SIG-M5 treated with dmso at 0.1 percent for 504 hours (cell line): Measurements from ENCODE around the gene PIK3R6.

ENCODE experiments used
- DNase-seq: peaks from one replicate; lab custom pipeline; 2025; ENCODE audit not compliant: unreplicated experiment; lab: John Stamatoyannopoulos, UW

The PIK3R6 gene

DNA sequence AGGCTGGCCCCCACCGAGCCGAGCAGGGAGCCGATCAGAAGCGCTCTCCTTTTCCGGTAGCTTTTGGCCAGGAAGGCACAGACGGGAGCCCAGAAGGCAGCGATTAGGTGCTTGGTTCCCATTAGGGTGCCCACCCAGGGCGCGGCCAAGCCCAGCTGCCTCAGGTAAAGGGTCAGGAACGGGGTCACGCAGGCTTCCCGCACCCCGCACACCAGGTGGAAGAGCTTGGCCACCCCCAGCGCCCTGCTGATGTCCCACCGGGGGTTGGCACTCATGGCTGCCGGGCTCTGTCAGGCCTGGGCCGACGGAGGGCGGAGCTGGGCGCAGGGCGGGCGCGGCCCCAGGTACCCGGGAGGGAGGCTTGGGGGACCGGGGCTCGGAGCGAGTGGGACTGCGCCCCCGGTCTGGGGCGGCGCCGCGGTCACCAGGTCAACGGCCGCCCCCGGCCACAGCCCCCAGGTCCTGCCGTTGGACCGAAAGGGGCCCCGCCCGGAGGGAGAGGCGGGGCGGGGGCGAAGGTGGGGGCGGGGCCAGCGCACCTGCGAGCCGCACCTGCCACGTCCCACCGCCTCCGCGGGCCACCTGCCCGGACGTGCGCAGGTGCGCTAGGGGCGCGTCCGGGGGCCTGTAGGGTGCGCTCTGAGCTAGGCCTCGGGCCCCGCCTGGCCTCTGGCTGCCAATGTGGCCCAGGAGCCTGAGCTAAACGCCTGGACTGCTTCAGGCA lies 68.5 kb downstream of the PIK3R6 start, which contains the start of gene MFSD6L:
MFSD6L (minus strand) TSS at position 520 of the 724 bp plus-strand sequence; CDS start at position 275, 245 bp downstream.
- DNase-seq = no peak

DNA sequence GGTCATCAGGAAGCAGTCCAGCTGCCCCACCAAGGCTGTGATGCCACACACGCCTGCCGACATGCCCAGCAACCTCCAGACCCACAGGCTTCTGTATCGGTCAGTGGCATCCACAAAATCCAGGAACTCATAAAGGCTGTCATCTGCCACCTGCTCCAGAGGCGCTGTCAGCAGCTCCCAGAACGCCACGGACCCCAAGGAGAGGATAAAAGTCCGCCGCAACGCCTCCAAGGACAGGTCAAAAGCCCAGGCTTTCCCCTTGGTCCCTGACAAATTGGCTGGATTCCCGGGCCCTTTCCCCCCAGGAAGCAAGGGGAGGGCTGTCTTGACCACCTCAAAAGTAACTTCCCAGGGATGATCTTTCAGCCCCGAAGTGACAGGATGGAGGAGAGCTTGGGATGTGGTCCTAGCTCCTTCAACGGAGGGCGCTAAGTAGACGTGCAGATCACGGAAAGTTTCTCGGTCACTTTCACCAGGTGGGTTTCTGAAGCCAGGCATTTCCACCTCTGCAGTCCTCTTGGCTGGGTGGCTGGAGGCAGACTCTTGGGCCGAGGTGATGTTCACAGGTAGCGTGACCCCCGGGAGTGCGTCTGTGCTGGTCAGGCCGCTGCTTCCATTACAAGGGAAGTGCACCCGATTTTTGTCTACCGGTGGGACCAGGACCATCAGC lies 69.2 kb downstream of the PIK3R6 start:
- DNase-seq = no peak

DNA sequence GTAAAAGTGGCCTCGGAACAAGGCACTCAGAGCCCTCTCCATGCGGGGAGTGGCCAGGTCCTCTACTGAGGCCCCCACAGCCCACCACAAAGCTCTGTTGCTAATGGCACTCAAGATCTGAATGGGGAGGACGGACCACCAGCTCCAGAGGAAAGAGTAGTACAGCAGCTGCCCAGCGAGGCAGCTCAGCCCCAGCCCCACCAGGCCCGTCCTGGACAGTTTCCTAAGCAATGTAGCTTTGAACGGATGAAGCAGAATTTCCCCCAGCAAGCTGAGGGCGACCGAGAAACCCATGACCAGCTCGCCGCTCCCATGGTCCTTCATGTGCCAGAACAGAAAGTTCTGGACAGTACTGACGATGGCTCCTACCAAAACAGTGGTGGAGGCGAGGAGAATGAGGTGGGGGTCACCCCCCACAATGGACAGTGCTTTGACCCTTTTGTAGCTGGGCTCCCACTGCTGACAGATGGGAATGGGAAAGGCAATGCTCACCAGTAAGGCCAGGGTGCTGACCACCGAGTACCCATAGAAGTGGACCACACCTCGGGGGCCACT lies 69.8 kb downstream of the PIK3R6 start:
- DNase-seq = no peak

DNA sequence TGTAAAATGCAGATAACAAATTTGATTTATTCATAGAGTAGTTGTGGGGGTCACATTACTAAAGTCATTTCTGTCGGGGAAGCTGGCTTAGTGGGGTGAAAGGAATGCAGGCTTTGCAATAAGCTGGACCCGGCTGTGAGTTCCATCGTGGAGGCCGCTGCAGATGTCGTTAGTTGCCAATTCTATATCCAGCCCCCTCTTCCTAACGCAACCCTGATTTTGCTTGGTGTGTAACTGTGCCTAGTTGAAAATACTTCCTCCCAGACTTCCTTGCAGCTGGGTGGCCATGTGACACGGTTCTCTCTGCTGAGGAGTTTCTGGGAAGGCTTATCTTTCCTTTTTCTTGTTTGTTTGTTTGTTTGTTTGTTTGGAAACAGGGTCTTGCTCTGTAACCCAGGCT lies 72.8 kb downstream of the PIK3R6 start:
- no peak for DNase-seq

DNA sequence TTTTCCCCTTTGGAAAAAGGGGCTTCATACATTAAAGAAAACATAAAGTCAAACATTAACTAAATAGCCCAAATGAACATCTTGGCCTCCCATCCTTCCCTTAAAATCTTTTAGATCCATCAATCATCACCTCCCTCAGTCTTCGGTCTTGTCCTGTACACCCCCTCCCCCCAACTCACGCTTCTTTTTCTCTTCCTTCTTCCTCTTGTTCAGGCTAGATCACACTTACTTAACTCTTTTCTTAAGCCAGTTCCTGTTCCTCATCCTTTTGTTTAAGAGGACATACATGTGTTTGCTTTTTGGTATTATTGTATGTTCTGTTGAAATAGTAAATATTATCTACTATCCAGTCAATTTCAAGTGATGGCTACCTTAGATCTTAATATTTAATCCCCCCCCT lies 73.8 kb downstream of the PIK3R6 start:
- peak; percentile 49 for DNase-seq

DNA sequence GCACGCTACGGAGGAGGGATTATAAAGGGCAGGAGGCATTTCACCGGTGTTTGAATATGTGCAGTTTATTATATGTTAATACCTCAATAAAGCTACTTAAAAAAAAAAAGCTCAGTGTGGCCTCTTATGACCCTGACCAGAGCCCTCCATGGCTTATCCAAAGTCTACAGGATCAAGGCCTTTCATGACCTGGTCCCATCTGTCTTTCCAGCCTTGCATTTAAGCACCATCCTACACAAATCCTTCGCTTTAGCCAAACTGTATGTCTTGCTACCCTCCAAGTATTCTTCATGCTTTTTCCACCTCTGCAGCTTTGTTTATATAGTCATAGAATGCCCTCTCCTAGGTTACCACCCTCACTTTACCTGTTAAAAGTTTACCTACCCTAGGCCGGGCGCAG lies 74.8 kb downstream of the PIK3R6 start:
- DNase-seq = no peak

DNA sequence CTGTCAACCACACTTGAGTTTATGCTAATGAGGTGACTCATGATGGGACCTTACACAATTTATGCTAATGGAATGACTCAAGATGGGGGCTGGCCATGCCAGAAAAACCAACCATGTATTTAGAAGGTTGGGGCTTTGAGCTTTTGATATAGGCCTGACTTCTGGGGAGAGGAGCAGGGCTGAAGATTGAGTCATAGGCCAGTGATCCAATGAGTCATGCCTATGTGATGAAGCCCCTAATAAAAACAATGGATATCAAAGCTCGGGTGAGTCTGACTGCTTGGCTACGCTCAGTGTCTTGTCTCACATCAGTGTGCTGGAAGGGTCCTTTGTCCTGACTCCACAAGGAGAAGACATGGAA lies 75.6 kb downstream of the PIK3R6 start:
- DNase-seq = peak; percentile 29

DNA sequence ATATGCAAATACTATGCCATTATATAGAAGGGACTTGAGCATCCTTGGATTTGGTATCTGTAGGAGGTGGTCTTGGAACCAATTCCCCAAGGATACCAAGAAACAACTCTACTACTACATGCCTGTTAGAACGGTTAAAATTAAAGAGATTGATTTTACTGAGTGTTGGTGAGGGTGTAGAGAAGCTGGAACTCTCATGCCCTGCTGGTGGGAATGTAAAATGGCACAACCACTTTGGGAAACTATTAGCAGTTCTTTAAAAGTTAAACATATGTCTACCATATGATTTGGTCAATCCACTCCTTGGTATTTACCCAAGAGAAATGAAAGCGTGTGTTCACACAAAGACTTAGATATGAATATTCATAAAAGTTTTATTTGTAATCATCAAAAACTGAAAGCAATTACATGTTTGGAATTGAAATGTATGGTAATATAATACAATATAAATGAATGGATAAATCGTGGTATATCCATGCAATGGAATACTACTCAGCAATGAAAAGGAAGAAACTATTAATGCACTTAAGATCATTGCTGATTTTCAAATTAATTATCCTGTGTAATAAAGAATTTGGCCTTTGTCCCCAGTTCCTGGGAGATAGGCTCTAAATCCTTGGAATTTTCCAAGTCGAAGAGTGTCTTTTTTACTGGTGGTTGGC lies 76.1 kb downstream of the PIK3R6 start:
- no peak for DNase-seq

DNA sequence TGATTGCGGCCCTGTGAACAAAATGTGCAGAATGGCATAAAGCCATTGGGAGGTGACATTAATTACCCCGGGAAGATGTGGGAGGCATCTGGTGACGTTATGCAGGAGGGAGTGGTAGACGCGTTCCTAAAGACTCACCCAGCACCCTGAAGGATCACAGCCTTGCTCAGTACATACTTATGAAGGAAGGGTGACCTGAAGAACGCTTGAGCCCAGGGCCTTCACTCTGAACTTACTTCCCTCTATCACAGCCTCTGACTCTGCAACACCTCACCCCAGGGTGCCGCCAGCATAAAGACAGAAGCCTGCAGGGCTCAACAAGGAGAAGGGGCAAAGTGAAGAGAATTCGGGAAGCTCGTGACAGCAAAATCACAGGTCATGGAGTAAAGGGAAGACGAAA lies 77.7 kb downstream of the PIK3R6 start:
- DNase-seq = no peak

DNA sequence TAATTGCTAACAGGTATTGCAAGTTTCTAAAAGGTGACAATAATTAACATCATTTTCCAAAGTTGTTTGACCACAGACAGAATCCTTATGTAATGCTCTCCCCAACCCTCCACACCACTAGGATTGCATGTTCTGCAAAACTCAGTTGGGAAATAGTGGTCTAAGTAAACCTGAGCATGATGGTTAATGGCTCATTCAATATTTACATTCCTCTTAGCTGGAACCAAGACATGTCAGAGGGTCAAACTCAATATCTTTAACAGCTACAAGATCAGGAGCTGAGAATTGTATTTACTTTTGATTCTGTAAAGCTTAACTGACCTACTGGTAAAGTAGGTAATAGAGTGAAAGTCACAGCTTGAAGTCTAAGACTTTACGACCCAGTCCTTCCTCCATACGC lies 78.5 kb downstream of the PIK3R6 start:
- DNase-seq = no peak

DNA sequence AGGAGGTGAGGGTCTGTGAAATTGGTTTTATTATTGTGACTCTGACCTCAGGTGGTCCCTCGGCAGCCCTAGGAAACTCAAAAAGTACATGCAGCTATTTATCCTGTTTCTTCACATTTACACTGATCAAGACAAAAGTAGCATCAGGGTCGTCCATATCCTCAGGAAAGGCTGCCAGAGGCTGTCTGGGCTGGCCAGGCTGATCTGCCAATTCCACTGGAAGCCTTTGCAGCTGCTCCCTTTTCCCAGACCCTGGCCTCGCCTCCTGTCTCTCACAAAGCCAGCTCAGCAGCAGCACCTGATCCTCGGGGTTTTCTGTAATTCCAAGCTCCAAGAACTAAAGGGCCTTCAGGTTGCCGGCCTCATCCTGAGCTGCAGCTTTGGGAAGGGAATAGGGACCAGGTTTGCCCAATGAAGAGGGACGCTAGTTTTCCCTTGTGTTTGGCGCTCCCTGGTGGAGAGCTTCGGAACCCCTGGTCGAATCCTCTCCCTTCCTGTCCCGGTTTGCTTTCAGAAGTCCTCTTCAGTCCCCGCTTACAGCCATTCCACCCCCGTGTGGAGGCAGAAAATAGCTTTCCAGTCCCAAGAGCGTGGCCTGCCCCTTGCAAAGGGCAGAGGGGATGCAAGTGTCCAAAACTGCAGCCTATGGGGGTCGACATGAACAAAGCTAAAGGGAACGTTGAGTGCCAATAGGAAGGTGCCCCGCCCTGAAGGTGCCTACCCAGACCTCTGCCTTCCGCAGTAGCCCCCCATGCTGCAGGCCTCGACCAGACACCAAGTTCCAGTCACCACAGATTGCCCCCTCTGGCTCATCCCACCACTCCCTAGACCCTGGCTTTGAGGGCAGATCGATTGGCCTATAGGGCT lies 81.7 kb downstream of the PIK3R6 start:
- DNase-seq = peak; percentile 33

DNA sequence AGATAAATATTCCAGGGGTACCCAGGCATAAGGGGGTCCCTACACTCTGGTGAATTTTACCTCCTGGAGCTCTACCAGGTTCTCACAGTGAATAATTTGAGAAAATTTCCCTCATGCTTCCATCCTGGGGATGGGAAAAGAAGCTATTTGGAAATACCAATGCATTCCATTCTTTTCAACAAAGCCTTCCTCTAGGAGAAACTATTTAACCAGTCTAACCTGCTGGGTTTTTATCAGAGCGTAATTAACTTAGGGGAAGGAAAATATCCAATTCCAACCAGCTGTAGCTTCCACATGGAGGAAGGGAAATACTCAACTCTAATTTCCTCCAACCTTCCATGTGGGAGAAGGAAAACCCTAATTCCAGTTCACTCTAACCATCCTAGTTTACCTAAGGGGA lies 85.3 kb downstream of the PIK3R6 start:
- no peak for DNase-seq

DNA sequence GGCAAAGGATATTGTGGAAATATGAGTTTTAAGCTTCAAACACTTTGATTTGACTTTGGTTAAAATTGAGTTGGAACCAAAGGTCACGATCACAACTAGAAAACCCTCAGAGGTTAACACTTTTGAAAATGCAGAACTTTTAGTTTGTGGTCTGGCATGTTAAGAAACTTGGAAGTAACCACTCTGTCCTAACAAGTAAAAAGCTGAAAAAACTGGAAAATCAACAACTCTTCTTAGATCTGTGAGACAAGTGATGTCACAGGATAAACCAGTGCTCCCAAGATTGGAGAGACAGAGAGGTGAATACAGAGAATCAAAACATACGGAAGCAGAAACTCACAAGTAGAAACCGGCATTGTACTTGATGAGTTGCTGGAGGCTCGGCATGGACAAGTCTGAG lies 85.7 kb downstream of the PIK3R6 start:
- DNase-seq = no peak

DNA sequence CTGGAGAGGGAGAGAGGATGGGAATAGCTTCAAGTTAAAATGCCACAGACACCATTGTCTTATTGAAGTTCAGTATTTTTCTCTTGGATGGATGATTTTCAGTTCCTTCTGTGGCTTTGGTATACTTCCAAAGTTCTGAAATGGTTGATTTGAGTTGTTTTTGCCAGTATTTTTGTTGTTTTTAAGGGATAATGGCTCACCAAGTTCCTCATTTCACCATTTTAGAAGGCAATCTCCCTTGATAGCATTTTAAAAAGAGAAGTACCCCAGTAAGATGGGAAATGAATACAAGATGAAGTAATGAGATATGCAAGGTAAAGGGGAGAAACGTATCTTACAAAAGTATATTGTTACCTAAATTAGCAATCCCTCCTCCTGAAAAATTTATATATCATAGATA lies 90.6 kb downstream of the PIK3R6 start:
- DNase-seq = no peak

DNA sequence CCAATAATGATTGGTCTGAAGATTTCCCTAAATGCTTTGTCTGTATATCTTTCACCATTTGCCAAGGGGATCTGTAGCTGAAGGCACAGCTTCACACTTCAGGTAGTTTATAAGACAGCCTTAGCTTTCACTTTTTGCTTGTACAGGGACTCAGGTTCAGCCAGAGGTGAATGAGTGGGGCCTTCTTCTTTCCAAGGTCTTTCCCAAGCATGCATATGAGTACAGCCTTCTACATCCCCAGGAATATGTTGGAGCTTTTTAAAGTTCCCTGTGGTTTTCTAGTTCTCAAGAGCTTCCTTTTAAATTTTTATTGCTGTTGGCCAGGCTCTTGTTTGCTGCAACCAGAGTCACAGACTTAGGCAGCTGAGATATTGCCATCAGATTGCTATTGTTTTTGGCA lies 91.2 kb downstream of the PIK3R6 start:
- no peak for DNase-seq

DNA sequence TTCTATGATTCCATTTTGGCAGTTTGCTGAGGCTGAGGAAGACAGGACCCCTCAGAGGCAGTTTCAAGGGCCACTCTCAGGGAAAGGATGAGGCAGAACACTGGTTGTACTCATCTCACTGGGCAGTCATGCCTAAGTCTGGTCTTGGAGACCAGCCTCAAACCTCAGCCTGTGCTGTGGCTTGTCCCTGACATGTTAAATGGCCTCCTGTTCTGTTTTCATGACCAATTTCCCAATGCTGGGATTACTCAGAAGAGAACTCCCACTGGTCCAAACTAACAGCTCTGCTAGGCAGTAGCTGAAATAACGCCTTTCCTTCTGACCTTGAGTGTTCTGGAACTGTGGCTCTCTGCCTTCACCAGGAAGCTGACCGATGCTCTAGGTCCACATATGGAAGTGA lies 100.7 kb downstream of the PIK3R6 start:
- DNase-seq = no peak

DNA sequence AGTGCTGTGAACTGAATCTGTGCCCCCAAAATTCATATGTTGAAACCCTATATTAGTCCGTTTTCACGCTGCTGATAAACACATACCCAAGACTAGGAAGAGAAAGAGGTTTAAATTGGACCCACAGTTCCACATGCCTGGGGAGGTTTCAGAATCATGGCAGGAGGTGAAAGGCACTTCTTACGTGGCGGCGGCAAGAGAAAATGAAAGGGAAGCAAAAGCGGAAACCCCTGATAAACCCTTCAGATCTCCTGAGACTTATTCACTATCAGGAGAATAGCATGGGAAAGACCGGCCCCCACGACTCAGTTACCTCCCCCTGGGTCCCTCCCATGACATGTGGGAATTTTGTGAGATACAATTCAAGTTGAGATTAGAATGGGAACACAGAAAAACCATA lies 105.5 kb downstream of the PIK3R6 start:
- DNase-seq = no peak

DNA sequence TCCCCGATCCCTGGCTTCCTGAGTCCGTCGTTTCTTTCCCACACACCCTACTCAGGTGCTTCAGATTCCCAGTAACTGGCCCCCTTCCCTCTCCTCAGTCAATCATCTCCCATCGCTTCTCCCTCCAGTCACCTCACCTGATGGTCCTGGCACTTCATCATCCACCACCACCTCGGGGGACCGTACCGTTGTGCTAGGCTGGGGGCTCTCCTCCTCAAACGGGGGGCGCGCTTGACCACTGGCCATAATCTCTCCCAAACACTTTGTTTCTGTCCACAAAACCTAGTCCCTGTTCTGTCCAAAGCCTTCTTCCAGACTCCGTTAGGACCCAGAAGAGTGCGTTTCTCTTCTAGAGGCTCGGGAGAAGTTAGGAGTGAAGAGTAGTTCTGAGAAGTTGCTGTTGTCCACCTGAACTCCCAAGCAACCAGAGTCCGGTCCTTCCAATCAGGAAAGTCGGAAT lies 109.3 kb downstream of the PIK3R6 start, which contains the start of gene SPDYE4:
SPDYE4 (minus strand) TSS at position 410 of the 460 bp plus-strand sequence; CDS start at position 246, 164 bp downstream.
- no peak for DNase-seq

DNA sequence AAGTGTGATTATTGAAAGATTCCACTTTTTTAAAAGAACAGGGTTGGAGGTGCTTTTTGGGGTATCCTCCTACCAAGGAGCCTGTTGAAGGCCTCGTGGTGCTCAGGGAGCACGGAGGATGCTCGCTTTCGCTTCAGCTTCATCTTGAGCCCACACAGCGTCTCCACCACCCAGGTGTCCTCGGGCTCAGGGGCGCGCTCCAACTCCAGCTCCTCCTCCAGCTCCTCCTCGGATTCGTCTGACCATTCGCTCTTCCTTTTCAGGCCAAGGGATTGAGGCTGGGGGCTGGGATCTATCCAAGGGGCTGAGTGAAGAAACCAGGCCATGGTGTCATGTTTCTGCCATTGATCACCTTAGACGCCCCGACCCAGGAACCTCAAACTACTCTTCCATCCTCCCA lies 110.3 kb downstream of the PIK3R6 start:
- DNase-seq = no peak

DNA sequence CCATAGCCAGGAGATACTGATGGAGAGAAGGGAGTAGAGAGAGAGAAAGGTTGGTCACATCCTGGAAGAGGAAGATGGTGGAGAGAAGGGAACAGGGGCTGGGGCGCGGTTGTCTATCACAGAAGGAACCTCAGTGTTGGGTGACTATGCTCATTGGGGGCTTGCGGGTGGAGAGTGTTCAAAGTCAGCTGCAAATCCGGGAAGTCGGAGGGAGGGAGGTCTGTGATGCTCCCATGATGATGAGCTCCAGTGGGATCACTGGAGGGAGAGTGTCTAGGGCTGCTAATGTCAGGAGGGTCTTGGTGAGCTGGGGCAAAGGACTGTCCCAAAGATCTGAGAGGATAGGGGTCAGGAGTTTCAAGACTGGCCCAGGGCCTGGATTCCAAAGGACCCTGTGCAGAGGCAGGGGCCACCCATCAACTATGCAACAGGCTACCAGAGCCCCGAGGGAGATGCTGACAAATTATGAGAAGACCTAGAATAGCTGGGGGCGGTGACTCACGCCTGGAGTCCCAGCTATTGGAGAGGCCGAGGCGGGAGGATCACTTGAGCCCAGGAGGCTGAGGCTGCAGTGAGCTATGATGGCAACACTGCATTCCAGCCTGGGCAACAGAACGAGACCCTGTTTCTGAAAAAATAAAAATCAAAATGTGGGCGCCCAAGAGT lies 111.8 kb downstream of the PIK3R6 start:
- no peak for DNase-seq
